CD4-positive, alpha-beta T cell treated with Interleukin-6 at 100 ng/mL for 8 hours (primary cell): ENCODE measurements around the gene PTPRCAP.

Experiments used
- DNase-seq: peaks from one replicate; pipeline ENCODE4 v3.0.0-alpha.2; 2020; ENCODE audit warnings: mixed read lengths, low spot score

The PTPRCAP gene

DNA sequence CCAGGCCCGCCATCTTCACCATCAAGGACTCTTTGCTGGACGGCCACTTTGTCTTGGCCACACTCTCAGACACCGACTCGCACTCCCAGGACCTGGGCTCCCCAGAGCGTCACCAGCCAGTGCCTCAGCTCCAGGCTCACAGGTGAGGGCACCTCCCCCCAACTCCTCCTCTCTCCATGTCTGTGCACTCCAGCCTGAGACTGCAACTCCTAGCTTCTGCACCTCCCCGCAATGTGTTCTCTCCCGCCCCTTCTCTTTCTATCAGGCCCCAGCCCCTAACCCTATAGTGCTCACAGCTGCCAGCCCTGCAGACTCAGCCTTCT, 41.3 kb downstream of the PTPRCAP start:
- DNase-seq, result no peak

DNA sequence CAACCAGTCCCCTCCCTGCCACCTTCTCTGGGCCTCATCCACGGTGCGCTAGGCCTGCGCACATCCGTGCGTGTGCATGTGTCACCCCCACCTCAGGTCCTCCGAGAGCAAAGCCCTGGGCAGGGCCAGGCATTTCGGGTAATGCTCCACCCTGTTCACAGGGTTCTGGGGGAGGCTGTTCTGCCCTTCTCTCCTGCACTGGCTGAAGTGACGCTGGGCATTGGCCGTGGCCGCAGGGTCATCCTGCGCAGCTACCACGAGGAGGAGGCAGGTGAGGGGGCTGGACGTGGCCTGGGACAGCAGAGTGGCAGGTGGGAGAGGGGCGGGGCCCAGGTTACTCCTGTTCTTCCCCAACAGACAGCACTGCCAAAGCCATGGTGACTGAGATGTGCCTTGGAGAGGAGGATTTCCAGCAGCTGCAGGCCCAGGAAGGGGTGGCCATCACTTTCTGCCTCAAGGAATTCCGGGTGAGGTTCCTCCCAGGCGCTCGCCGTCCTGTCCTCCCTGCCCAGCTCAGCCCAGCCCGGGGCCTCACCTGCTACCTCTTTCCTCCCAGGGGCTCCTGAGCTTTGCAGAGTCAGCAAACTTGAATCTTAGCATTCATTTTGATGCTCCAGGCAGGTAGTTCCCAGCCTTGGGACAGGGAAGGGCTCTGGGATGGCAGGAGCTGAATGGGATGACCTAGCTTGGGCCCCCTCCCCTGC, 41.8 kb downstream of the PTPRCAP start:
- DNase-seq, result no peak

DNA sequence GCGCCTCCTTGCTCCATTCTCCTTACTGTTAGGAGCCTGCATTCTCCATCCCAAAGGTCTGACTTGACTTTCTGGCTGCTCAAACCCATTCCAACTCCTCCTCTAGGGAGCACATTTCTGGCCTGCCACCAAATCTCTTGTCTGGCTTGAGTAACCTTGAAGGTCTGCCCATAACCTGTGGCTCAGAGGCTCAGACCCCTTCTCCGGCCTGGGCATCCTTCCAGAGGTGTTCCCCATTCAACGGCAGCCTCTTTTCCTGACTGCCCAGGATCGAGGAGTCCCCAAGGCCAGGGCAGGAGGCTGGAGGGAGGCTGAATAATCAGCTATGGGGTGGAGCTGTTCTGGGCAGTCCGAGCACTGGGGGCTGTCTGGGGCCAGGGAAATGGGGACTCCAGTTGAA, 43.5 kb downstream of the PTPRCAP start:
- DNase-seq, result no peak

DNA sequence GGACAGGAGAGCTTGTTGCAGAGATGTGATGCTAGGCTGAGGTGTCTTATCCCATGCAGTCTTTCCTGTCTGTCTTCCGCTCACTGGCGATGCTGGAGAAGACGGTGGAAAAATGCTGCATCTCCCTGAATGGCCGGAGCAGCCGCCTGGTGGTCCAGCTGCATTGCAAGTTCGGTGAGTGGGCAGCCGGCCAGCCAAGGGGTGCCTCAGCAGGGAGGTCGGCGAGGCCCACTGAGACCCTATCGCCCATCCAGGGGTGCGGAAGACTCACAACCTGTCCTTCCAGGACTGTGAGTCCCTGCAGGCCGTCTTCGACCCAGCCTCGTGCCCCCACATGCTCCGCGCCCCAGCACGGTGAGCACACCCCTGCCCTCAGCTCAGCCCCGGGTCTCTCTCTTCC, 44.0 kb downstream of the PTPRCAP start:
- no peak for DNase-seq

DNA sequence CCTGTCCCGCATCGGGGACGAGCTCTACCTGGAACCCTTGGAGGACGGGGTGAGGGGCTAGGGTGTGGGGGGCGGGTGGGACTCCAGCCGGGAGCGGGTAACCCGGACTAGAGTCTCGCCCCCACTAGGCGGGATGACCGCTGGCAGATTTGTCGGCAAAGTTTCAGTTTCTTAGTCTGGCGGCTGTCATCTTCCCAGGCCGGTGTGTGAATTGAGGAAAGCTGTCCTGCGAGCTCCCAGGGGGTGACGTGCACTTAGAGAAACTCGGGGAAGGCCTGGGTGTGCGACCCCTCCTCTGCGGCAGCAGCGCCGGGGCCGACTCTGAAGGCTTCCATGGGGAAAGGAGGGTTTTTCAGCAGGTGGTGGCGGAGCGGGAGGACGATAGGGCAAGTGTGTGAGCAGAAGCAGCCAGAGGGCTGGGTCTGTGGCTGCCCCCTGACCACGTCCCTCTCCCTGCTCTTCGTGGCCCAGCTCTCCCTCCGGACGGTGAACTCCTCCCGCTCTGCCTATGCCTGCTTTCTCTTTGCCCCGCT, 45.2 kb downstream of the PTPRCAP start:
- no peak for DNase-seq

DNA sequence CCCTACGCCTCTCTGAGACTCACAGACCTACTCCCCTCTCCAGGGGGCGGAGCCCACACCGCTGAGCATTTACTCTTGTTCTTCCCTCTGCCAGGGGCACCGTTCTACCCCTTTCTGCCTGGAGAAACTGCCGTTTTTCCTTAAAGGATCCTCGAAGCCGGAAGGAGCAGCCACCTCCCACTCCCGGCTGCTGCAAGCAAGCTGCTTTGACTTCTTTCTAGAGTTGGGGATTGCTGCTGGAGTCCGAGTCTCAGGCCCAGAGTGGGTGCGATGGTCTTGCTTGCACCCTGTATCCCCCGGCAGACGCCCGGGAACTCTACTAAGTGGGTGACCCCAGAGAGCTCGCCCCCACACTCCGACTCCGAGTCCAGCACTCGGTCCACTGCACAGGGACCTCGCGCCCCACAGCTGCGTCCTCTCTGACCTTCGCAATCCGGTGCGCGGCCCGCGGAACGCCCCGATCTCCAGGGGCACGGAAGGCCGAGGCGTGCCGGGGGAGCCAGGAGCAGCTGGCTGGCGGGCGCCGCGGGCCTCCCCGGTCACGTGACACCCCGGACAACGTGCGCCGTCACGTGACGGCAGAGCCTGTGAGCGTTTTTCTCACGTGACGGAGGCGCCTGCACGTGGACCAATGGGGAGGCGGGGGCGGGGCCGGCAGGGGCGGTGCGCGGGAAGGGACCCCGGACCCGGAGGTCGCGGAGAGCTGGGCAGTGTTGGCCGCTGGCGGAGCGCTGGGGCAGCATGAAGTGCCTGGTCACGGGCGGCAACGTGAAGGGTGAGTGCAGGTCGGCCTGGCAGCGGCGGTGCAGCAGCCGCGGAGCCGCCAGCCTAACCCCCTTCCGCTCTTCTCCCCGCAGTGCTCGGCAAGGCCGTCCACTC, 45.9 kb downstream of the PTPRCAP start, which contains the start of gene RAD9A:
Gene RAD9A, plus strand, starts transcription at position 683 of the 879 bp plus-strand sequence. Its CDS starts 59 bp downstream, at position 742.
- DNase-seq, result peak; percentile 91

DNA sequence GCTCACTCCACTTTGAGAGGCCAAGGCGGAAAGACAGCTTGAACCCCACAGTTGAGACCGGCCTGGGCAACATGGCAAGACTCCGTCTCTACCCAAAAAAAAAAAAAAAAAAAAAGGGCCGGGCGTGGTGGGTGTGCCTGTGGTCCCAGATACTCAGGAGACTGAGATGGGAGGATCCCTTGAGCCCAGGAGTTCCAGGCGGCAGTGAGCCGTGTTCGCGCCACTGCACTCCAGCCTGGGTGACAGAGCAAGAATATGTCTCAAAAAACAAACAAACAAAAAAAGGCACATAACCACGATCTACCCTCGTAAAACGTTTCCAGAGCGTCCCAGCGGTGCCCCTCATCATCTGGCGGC, 46.6 kb downstream of the PTPRCAP start:
- DNase-seq, result no peak

DNA sequence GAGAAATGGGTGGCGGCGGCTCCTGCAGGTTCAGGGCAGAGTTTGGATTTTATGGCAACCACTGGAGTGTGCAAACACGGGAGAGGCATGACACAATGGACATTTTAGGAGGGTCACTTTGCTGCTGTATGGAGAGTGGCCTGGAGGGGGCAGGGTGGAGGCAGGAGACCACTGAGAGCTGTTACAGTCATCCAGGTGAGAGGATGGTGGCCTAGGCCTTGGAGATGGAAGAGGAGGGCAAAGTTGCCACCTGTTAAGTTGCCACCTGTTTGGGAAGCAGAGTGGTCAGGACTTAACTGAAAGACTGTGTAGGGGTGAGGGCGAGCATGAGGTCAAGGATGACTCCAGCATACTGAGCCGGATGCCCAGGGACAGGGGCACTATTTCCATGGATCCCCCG, 48.0 kb downstream of the PTPRCAP start:
- DNase-seq, result peak; percentile 45

DNA sequence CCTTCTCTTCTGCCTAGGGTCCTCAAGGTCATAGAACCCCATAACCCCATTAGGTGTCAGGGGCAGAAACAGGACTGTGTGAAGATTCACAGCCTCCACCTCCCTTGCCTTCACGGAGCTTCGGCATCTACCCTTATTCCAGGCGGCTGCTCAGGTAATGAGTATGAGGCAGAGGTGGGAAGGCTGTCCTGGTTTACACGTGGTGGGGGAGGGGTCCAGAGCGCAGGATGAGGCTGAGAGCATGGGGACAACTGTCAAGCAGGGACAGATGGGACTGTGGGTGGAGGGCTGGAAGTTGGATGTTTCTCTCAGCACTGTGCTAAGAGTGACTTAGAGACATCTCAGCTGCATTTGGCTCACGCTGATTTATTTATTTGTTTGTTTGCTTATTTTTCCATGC, 50.0 kb downstream of the PTPRCAP start:
- DNase-seq, result no peak

DNA sequence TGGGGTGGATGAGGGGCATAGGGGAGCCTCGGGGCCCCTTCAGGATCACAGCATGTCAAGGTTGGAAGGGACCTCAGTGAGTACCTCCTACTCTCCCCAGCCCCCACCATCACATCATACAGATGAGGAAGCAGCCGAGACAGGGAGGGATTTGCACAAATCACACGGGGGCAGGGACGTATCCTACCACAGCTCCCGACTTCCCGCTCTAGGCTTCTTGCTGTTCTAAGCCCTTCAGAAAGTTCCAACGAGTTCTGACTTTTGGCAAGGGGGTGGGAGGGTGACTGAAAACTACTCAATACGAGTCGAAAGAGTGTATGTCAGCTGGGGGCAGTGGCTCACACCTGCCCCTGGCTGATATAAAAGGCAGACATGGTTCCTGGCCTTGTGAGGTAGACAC, 50.4 kb downstream of the PTPRCAP start:
- no peak for DNase-seq
